ENCODE results near the gene PUM1. TPM values are rescaled to one million over a fixed set of nuclear protein-coding genes. Genes with fewer than 3 reads are reported as not detected.

PUM1 gene
- total RNA-seq, 1 experiment from 2014 or later: 110 TPM

DNA sequence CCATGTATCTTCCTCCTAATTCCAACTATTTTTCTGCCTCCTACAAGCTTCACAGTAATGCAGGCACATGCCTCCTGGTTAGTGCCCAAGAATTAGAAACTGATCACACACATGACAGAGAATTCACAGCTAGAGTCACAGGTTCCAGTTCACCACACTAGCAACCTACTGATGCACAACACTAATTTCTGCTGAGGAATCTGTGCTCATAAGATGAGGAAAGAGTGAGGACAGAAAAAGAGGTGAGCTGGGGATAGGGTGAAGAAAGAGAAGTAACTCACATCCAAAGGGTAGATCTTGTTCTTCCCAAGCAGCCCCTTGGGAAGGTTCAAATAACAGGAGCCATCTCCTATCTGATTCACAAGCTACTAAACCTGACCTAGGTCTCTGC, 61.3 kb downstream of the PUM1 start:
- Mint-ChIP-seq H3K4me3 (ENCODE audit: unreplicated experiment) (no peak overlapping the region), H3K9me3 (ENCODE audit: unreplicated experiment) (no peaks in the 10 kb centered on the region), H3K27ac (ENCODE audit: low read depth, unreplicated experiment) (no peak overlapping the region), H3K36me3 (ENCODE audit: insufficient read depth, unreplicated experiment) (peaks cover 76% of the 10 kb centered on the region), H3K27me3 (ENCODE audit: insufficient read depth, unreplicated experiment) (no peaks in the 10 kb centered on the region), H3K4me1 (ENCODE audit: insufficient read depth, unreplicated experiment) (peaks cover 27% of the 10 kb centered on the region)
- BruUV-seq (replicated peaks): no TSS peak
- no peak for DNase-seq (ENCODE audit: unreplicated experiment)
- TF ChIP-seq, protein P1, sequence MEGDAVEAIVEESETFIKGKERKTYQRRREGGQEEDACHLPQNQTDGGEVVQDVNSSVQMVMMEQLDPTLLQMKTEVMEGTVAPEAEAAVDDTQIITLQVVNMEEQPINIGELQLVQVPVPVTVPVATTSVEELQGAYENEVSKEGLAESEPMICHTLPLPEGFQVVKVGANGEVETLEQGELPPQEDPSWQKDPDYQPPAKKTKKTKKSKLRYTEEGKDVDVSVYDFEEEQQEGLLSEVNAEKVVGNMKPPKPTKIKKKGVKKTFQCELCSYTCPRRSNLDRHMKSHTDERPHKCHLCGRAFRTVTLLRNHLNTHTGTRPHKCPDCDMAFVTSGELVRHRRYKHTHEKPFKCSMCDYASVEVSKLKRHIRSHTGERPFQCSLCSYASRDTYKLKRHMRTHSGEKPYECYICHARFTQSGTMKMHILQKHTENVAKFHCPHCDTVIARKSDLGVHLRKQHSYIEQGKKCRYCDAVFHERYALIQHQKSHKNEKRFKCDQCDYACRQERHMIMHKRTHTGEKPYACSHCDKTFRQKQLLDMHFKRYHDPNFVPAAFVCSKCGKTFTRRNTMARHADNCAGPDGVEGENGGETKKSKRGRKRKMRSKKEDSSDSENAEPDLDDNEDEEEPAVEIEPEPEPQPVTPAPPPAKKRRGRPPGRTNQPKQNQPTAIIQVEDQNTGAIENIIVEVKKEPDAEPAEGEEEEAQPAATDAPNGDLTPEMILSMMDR (IDR thresholded peaks at IDR 0.05; ENCODE audit: unreplicated experiment): no peak
- intact Hi-C loops (cut with micrococcal nuclease): no loop called here
- ChIA-PET POLR2A (interaction anchor here (0.8 to 2.6 kb wide), 2 partner anchors 10 to 47 kb away, joined by 3 to 12 read pairs; no protein-coding TSS in a partner anchor), CTCF (interaction anchor here (1.4 kb wide), 1 partner anchor 20 kb away, joined by 4 read pairs; no protein-coding TSS in a partner anchor)

DNA sequence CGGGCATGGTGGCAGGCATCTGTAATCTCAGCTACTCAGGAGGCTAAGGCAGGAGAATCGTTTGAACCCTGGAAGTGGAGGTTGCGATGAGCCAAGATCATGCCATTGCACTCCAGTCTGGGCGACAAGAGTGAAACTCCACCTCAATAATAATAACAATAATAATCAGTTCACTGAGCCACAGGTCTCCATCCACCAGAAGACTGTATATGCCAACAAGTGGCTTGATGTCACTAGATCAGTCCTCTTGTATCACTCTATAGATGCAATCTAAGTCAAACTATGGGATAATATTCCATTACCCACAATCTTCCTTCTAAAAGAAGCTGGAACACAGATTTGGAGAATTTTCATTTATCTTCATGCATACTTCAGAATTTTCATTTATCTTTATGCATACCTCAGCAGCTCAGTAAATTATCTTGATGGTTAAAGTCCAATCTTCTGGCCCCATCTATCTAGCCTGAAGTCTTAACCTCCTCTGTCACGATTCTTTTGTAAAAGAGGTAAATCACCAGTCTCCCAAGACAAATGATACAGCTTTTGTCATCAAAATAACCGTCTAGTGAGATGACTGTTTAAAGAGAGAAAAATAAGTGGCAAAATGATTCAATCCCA, 61.8 kb downstream of the PUM1 start:
- TF ChIP-seq, protein P1 (IDR thresholded peaks at IDR 0.05; ENCODE audit: unreplicated experiment): no peak
- no peak for DNase-seq (ENCODE audit: unreplicated experiment)
- Mint-ChIP-seq H3K9me3 (ENCODE audit: unreplicated experiment) (no peaks in the 10 kb centered on the region), H3K4me3 (ENCODE audit: unreplicated experiment) (no peak overlapping the region), H3K27ac (ENCODE audit: low read depth, unreplicated experiment) (no peak overlapping the region), H3K36me3 (ENCODE audit: insufficient read depth, unreplicated experiment) (peaks cover 75% of the 10 kb centered on the region), H3K4me1 (ENCODE audit: insufficient read depth, unreplicated experiment) (peaks cover 27% of the 10 kb centered on the region), H3K27me3 (ENCODE audit: insufficient read depth, unreplicated experiment) (no peaks in the 10 kb centered on the region)
- ChIA-PET CTCF (no interaction called here), POLR2A (interaction anchor here (0.8 to 2.6 kb wide), 4 partner anchors 9 to 47 kb away, joined by 3 to 12 read pairs (median 4); no protein-coding TSS in a partner anchor)
- intact Hi-C loops (cut with micrococcal nuclease): no loop called here
- BruUV-seq (replicated peaks): no TSS peak

DNA sequence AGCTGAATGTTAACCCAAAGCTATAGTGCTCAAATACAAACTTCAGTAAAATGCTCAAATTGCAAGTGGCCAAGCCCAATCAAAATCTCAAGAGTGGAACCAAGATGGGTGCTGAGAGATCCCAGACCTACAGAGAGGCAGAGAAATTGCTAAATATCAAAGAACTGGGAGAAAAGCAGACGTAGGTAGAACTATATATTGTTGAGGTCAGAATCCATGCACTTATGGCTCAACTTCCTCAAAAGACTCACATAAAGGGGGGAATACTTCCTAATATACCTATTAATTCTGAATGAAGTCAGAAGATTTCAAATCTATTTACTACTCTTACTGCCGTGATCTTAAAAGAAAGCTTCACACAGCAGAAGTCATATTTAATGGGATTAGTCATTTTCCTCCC, 65.2 kb downstream of the PUM1 start:
- POLR2A ChIA-PET: interaction anchor here (0.7 to 0.8 kb wide), 3 partner anchors 9 to 531 kb away, joined by 3 to 4 read pairs (median 4); no protein-coding TSS in a partner anchor
- BruUV-seq (replicated peaks): no TSS peak
- peaks cover 79% of the 10 kb centered on the region for H3K36me3 Mint-ChIP-seq (ENCODE audit: insufficient read depth, unreplicated experiment)
- no peaks in the 10 kb centered on the region for H3K27me3 Mint-ChIP-seq (ENCODE audit: insufficient read depth, unreplicated experiment)
- no peak overlapping the region for H3K4me3 Mint-ChIP-seq (ENCODE audit: unreplicated experiment)
- TF ChIP-seq, protein P1 (IDR thresholded peaks at IDR 0.05; ENCODE audit: unreplicated experiment): no peak
- H3K9me3 Mint-ChIP-seq (ENCODE audit: unreplicated experiment): no peaks in the 10 kb centered on the region
- DNase-seq (ENCODE audit: unreplicated experiment): no peak
- CTCF ChIA-PET: interaction anchor here (1.5 kb wide), 1 partner anchor 16 kb away, joined by 5 read pairs; no protein-coding TSS in a partner anchor
- H3K27ac Mint-ChIP-seq (ENCODE audit: low read depth, unreplicated experiment): no peak overlapping the region
- peaks cover 12% of the 10 kb centered on the region for H3K4me1 Mint-ChIP-seq (ENCODE audit: insufficient read depth, unreplicated experiment)
- intact Hi-C loops (cut with micrococcal nuclease): no loop called here

DNA sequence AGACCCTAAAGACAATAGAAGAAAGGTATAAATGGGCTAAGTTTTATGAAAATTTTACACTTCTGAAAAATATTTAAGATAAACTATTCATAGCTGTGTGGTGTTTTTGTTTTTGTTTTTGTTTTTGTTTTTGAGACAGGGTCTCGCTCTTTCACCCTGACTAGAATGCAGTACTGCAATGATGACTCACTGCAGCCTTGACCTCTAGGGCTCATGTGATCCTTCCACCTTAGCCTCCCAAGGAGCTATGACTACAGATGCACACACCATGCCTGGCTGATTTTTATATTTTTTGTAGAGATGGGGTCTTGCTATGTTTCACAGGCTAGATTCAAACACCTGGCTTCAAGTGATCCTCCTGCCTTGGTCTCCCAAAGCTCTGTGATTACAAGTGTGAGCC, 66.6 kb downstream of the PUM1 start:
- peaks cover 73% of the 10 kb centered on the region for H3K36me3 Mint-ChIP-seq (ENCODE audit: insufficient read depth, unreplicated experiment)

More for the DNA sequence above, 66.6 kb downstream of the PUM1 start:
- intact Hi-C loops (cut with micrococcal nuclease): no loop called here
- no peak overlapping the region for H3K27ac Mint-ChIP-seq (ENCODE audit: low read depth, unreplicated experiment)
- no peaks in the 10 kb centered on the region for H3K9me3 Mint-ChIP-seq (ENCODE audit: unreplicated experiment)
- H3K4me1 Mint-ChIP-seq (ENCODE audit: insufficient read depth, unreplicated experiment): peaks cover 18% of the 10 kb centered on the region
- ChIA-PET POLR2A (interaction anchor here (0.6 to 1.3 kb wide), 4 partner anchors 8 to 1344 kb away, joined by 3 to 5 read pairs (median 3); no protein-coding TSS in a partner anchor), CTCF (interaction anchor here (0.6 to 1.3 kb wide), 6 partner anchors 8 to 185 kb away, joined by 3 to 4 read pairs (median 3); no protein-coding TSS in a partner anchor)
- DNase-seq (ENCODE audit: unreplicated experiment): no peak
- no TSS peak for BruUV-seq (replicated peaks)
- no peak overlapping the region for H3K4me3 Mint-ChIP-seq (ENCODE audit: unreplicated experiment)
- H3K27me3 Mint-ChIP-seq (ENCODE audit: insufficient read depth, unreplicated experiment): no peaks in the 10 kb centered on the region
- TF ChIP-seq, protein P1 (IDR thresholded peaks at IDR 0.05; ENCODE audit: unreplicated experiment): no peak

Measured in MCF 10A (cell line).